ENCODE results near the gene LPCAT4. TPM values are rescaled to one million over a fixed set of nuclear protein-coding genes. Genes with fewer than 3 reads are reported as not detected.
"Not testable (repeated sequence)": the region's sequence is repeated elsewhere in the genome, so short reads cannot be mapped to it uniquely, and the experiment has no call there.

LPCAT4 gene
- polyA plus RNA-seq, 1 donor: 34.9 TPM

DNA sequence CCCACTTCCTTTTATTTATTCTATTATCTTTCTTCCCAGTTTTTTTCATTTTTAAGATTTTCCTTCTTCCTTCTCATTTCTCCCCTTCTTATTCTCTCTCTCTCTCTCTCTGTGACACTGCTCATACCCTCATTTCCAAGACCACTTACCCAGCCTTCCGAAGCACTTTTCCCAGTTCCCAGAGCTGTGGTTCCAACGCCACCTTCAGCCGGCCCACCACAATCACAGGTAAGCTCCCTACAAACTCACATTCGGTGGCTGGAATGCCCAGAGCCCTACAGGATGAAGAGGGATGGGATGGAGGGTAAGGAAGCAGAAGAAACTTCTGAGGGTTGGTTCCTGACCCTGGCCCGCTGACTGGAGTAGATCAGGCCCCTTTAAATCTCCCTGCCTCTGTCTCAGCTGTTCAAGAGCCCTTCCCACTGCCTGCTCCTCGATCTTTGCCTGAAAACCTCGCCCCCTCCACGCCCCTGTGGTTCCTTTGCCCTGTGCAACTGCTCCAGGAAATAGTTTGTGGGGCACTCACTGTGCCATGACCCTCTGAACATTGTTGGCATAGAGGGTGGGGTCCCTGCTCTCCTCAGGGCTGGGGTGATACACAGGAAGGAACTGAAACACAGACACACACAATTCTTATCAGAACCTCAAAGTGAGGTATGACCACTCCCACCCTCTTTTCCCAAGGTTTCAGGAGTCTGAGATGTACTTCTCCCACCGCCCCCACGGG lies 4.8 kb downstream of the LPCAT4 start:
- DNase-seq (ENCODE audit: low read depth): no peak

- DNase-seq (ENCODE audit: low read depth): no peak
These were observed 5.7 kb downstream of the LPCAT4 start for GRCh38 chr15:34361278-34361677.

- no peak for DNase-seq (ENCODE audit: low read depth)
These were observed 6.7 kb downstream of the LPCAT4 start for GRCh38 chr15:34360298-34360697.

DNA sequence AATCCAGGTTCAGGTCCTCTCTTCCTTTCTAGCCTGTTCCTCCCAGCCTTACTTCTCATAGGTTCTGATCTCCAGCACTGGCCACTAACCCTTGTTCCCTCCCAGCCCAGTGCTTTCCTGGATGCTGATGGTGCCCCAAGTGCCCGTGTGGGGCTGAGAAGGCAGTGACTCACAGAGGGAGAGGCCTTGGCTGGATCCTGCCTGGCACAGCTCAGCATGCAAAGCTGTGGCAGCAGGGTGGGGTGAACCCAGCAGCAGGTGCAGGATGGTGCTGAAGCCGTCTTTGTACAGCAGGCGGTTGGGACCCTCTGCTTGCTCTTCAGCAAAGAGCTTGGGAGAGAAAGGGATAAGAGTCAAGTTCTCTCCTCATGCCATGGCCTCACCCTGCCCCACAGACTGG lies 7.6 kb downstream of the LPCAT4 start:
- DNase-seq (ENCODE audit: low read depth): no peak

DNA sequence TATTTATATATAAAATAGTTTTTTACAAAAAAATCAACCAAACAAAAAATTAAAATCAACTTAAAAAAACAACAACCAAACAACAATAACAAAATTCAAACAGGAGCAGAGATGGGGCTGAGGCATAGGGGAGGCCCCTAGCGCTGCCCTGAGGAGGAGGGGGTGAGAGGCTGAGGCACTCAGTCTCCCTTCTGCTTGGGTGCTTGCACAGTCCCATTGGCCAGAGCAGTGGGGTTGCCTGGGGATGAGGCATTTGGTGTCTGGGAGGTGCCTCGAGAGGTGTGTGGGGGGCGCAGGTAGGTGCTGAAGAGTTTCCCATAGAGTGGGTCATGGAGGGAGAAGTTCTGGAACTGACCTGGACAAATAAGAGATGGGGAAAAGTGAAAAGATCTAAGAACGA lies 8.0 kb downstream of the LPCAT4 start:
- DNase-seq (ENCODE audit: low read depth): no peak

DNA sequence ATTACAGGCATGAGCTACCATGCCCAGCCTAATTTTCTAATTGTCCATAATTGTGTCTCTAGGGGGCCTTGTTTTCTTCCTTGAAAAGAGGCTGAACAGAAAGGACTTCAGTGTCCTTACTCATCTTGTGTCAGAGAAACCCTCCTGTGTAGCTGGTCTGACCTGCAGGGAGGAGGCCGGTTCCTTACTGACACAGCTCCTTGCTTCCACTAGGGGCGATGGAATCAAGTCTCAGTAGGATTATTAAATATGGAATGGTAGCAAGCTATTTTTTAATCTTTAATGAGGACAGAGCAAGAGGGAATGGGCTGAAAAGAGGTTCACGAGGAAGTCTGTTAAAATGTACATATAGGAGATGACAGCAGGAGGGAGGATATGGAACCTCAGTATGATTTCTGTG lies 8.6 kb downstream of the LPCAT4 start:
- no peak for DNase-seq (ENCODE audit: low read depth)

- no peak for DNase-seq (ENCODE audit: low read depth)
These were observed 9.3 kb downstream of the LPCAT4 start for GRCh38 chr15:34357653-34358052.

GRCh38 chr15:34355241-34355640 lies 11.8 kb downstream of the LPCAT4 start:
- no peak for DNase-seq (ENCODE audit: low read depth)

DNA sequence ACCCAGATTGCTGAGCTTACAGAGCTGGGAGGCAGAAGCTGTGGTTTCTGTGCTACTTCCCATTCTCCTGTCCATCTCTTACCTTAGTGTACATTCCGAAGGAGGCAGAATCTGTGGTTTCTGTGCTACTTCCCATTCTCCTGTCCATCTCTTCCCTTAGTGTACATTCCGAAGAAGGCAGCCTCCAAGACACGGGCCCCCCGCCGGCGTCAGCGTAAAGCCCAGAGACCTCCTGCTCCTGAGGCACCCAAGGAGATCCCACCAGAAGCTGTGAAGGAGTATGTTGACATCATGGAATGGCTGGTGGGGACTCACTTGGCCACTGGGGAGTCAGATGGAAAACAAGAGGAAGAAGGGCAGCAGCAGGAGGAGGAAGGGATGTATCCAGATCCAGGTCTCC lies 12.7 kb downstream of the LPCAT4 start:
- no peak for DNase-seq (ENCODE audit: low read depth)

GRCh38 chr15:34353627-34354026 lies 13.4 kb downstream of the LPCAT4 start:
- DNase-seq (ENCODE audit: low read depth): no peak

GRCh38 chr15:34352996-34353395 lies 14.0 kb downstream of the LPCAT4 start:
- DNase-seq (ENCODE audit: low read depth): not testable (repeated sequence)

GRCh38 chr15:34349769-34350168 lies 17.2 kb downstream of the LPCAT4 start:
- no peak for DNase-seq (ENCODE audit: low read depth)

GRCh38 chr15:34348735-34349300 lies 18.2 kb downstream of the LPCAT4 start:
- no peak for DNase-seq (ENCODE audit: low read depth)

DNA sequence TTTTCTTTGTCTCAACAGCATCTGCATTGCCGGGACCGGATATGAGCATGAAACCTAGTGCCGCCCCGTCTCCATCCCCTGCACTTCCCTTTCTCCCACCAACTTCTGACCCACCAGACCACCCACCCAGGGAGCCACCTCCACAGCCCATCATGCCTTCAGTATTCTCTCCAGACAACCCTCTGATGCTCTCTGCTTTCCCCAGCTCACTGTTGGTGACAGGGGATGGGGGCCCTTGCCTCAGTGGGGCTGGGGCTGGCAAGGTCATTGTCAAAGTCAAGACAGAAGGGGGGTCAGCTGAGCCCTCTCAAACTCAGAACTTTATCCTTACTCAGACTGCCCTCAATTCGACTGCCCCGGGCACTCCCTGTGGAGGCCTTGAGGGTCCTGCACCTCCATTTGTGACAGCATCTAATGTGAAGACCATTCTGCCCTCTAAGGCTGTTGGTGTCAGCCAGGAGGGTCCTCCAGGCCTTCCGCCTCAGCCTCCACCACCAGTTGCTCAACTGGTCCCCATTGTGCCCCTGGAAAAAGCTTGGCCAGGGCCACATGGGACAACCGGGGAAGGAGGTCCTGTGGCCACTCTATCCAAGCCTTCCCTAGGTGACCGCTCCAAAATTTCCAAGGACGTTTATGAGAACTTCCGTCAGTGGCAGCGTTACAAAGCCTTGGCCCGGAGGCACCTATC lies 18.9 kb downstream of the LPCAT4 start:
- no peak for DNase-seq (ENCODE audit: low read depth)

DNA sequence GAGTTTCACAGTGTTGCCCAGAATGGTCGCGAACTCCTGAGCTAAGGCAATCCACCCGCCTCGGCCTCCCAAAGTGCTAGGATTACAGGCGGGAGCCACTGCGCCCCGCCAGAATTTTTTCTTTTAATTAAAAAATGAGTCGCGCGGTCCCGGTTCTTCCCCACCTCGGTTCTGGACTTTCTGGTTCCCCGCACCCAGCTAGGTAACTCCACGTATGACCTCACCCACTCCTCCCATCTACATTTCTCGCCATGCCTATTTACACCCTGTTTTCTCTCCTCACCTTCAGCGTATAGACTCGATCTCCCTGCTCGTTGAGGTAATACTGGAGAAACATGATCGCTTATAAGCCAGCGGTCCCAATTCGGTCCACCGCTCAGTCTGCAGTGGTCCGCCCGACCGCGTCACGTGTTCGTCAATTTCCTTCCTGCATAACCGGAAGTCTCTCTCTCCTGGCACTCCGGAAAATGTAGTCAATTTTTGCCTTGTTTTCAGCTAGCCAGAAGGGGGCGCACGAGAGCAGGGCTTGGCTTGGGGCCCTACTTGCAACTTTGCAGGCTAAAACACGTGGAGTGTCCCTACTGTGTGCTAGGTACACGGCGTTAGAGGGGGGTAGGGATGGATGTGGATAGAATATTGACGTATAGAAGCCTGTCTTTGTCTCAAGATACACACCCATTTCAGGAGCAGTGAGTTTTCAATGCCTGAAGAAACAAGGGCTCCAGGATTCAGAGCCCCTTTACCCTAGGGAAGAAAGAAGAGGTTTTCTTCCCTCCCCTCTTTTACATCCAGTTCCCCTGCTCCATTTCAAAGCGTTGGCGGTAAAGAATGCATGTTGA lies 24.0 kb downstream of the LPCAT4 start, which contains the start of the genes NOP10 and NUTM1:
NOP10 (minus strand) TSS at position 400 of the 839 bp plus-strand sequence; CDS start at position 337, 63 bp downstream.
NUTM1 (plus strand) TSS at position 579 of the 839 bp plus-strand sequence. CDS start 382 bp downstream, outside the sequence.
- DNase-seq (ENCODE audit: low read depth): peak; percentile 89

DNA sequence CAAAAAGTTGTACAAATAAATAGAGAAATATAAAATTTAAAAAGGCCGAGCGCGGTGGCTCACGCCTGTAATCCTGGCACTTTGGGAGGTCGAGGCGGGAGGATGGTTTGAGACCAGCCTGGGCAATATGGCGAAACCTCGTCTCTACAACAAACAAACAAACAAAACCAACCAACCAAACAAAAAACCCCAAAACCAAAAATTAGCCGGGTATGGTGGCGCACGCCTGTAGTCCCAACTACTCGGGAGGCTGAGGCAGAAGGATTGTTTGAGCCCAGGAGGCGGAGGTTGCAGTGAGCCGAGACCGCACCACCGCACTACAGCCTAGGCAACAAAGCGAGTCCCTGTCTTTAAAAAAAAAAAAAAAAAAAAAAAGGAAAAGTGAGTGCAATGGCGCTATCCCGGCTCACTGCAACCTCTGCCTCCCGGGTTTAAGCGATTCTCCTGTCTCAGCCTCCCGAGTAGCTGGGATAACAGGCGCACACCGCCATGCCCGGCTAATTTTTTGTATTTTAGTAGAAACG lies 24.7 kb downstream of the LPCAT4 start:
- not testable (repeated sequence) for DNase-seq (ENCODE audit: low read depth)

- no peak for DNase-seq (ENCODE audit: low read depth)
These were observed 25.4 kb downstream of the LPCAT4 start for GRCh38 chr15:34341381-34342212.

DNA sequence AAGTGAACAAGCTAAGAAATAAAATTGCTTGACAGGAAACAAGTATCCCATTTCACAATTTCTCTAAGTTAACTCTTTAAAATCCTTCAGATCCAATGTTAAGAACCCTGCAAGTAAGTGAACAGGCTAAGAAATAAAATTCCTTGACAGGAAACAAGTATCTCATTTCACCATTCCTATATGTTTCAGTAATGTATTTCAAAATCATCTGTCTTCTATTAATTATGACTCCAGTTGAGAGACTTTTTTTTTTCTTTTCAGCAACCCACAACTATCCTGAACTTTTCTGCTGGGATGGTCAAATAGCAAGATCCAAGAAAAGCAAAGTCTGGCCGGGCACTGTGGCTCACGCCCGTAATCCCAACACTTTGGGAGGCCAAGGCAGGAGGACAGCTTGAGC lies 27.1 kb downstream of the LPCAT4 start:
- DNase-seq (ENCODE audit: low read depth): no peak

DNA sequence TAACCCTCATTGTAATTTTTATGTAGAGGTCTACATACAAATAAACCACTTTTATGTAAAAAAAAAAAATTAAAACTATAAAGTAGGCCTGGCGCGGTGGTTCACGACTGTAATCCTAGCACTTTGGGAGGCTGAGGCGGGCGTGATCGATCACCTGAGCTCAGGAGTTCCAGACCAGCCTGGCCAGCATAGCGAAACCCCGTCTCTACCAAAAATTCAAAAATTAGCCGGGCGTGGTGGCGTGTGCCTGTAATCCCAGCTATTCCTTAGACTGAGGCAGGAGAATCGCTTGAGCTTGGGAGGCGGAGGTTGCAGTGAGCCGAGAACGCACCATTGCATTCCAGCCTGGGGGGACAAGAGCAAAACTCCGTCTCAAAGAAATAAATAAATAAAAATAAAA lies 28.6 kb downstream of the LPCAT4 start:
- no peak for DNase-seq (ENCODE audit: low read depth)

DNA sequence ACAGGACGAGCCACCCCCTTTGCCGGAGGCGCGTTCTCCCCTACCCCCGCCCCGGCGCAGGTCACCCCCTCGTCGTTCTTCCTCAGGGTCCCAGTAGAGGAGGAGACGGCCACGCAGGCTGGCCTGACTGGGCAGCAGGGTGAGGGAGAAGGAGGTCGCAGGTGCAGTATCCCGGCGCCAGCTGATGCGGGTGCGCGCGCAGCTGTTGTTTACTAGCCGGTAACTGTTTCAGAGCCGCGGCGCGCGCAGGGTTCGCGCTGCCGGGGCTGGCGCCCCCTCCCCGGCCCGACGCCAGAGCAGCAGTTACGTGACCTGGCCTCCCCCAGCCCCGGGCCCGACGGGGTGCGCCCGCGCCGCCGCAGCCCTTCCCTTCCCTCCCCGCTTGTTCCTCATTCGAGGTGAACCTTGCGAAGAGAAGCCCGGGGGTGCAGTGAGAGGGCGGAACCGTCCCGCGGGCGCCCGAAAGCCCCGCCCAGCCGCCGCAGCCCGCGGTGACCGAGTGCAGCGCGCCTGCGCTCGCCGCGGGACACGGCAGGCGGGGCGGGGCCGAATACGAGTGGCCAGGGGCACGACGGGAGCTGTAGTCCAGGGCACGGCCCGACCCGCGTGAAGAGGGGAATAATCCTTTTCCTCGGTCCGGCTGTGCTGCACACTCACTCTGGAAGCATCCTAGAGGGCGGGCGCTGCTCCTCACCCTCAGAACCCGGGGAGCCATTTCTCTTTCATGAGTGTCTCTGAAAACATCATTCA lies 29.3 kb downstream of the LPCAT4 start, which contains the start of gene SLC12A6:
SLC12A6 (minus strand) TSS at position 225 of the 750 bp plus-strand sequence. CDS start 1,101 bp downstream, outside the sequence.
- peak; percentile 60 for DNase-seq (ENCODE audit: low read depth)
